Left hindlimb (tissue), 1 donor: ENCODE results near the gene SPSB1.

ENCODE experiments used
- DNase-seq: peaks from one replicate; pipeline ENCODE4 v3.0.0-alpha.2; 2018

The SPSB1 gene

GRCh38 chr1:9397997-9398526 lies 105.4 kb downstream of the SPSB1 start:
- DNase-seq: peak; percentile 78

DNA sequence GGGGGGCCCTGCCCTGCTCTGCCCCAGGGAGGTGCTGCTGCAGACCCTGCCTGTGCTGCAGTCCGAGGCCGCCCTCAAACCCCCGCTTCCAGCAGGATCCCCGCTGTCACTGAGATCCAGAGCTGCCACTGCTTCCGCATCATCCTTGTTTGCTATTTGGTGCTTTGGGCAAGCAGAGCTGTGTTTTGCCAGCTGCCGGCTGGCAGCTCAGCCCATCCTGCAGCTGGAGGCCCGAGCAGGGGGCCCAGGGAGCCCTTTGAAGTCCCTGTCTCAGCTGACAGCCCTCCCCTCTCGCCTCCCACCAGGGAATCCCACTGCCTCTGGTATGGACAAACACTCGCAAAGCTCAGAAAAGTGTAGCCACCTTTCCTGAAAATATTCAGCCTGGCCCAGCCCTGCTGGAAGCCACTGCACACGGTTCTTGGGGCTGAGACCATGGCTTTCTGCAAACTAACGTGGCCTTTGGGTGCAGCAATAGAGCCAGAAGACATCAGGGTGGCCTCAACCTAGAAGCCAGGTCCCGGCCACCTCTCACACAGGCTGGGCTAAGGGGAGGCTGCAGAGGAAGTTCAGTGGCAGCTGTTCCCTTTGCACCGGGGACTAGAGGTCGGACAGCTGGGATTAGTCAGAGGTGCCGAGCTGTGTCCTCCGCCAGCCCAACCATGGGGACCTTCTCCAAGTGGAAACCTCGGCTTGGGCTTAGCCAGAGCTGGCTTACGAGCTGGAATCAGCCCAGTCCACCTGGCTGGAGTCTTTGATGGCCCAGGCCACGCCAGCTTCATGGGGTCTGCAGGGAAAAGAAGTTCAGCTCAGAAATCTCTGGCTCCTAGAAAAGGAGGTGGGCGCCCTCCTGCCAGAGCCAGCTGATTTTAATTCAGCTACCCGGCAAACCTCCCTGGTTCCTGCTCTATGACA lies 107.1 kb downstream of the SPSB1 start:
- DNase-seq: peak; percentile 55

GRCh38 chr1:9400425-9401079 lies 107.9 kb downstream of the SPSB1 start:
- DNase-seq: no peak

DNA sequence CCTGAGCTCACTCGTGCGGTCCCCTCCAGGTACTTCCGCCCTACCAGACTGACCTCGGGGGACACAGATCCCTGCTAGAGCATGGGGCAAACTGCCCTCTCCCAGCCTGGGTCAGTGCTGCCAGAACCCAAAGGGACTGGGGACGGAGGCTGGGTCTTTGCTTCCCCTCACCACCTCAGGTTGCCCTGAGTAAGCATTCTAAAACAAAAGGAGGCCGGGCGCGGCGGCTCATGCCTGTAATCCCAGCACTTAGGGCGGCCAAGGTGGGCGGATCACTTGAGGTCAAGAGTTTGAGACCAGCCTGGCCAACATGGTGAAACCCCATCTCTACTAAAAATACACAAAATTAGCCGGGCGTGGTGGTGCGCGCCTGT lies 108.4 kb downstream of the SPSB1 start:
- no peak for DNase-seq

DNA sequence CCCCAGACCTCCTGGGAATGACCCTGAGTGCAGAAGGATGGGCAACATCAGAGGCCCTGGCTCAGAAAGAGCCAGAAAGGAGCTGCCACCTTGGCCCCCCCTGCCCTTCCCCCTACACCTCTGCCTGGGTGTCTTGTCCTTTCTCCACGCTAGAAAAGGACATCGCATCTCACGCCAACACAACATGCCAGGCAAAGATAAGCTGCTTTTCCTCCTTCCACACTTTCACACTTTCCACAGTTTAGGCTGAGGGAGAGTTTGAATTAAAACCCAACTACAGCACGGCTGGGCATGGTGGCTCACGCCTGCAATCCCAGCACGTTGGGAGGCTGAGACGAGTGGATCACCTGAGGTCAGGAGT lies 109.5 kb downstream of the SPSB1 start:
- DNase-seq: no peak

- DNase-seq: no peak
Measured at GRCh38 chr1:9402717-9403225, 110.1 kb downstream of the SPSB1 start.

GRCh38 chr1:9404117-9404914 lies 111.6 kb downstream of the SPSB1 start:
- DNase-seq: no peak

DNA sequence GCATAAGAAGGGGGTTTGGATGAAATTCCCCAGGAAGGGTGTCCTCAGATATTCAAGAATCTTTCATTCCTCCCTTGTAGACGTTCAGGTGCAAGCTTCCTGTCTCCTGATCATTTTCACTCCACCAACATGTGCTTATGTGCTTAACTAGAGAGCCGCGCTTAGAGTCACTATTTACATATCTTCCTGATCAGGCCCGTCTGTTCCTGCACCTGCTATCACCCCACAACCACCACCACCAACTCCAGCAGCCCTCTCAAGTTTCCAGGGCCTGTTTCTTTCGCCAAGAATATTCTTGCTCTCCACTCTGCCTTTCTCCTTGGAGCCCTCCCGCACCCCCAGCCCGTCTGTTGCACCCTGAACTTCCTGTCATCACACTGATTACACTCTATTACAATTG lies 113.4 kb downstream of the SPSB1 start:
- DNase-seq: no peak

GRCh38 chr1:9410737-9411297 lies 118.1 kb downstream of the SPSB1 start:
- no peak for DNase-seq

DNA sequence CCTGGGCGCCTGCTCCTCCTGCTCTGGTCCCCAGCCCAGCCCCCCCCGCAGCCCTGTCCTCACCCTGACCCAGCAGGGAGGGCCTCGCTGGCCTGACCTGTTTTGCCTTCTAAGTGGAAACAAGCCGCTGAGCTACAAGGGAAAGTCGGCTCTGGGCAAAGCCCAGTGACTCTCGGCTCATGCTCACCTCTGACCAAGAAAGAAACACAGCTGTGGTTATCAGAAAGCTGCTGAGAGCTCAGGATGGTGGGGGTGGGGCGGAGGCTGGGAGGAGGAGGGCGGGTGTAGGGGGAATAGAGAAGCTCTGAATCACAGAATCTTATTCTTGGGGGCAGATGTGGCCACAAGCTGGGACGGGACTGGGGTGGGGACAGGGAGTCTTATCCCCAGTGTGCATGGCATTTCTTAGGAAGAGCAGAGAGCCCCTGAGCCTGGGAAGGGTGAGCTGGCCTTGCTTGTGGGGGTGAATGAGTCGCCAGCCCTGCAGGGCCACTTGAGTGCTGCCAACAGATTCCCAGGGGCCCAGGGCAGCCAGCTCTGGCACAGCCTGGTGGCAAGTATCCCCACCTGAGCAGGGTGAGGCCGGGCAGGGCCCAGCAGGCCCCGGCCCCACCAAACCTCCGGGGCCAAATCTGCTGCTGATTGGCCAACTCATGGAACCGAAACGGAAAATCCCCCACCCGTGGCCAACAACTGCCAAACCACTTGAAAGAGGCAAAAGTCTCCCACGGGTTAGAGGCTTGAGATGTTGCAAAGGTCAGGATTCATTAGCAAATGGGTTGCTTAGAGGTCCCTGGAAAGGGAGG lies 120.6 kb downstream of the SPSB1 start:
- DNase-seq: peak; percentile 59

GRCh38 chr1:9413877-9414213 lies 121.2 kb downstream of the SPSB1 start:
- DNase-seq: peak; percentile 78

DNA sequence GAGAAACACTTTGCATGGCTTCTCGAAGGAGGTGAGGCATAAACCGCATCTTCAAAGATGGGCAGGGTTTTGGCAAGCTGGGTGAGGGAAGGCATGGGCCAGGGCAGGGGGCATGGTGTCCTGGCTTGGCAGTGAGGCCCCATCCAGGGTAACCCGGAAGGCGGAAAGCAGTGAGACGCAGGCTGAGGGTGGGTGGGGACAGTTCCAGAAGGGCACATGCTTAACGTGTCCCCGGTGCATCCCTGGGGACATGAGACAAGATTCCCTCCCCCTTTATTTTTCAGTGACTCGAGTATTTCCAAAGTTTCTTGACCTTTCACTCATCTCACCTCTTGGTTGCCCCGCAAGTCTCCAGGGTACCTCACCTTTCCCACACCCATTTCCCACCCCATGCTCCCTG lies 123.8 kb downstream of the SPSB1 start:
- DNase-seq: no peak

DNA sequence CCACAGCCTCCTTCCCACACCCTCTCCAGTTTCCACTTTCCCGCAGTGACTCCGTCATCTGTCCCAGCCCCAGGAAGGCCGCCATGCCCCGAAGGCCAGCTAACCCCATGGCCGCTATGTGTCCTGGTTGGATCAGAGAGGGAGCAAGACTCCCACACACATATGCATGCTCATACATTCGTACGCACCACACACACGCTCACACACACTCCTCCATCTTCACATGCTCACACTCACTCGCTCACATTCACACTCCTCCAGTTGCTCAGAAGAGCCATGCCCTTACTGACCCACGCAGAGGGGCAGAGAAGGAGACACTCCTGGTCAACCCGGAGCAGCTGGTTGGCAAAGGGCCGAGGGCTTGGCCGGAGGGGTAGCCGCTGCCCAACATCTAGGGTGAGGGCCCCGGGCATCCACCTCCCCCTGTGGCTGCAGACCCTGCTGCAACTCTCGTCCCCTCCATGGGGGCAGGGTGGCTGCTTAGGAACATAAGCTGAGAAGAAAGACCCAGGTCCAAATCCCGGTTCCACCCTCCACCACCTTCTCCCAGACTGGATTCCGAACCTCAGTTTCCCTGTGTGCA lies 124.3 kb downstream of the SPSB1 start:
- no peak for DNase-seq

DNA sequence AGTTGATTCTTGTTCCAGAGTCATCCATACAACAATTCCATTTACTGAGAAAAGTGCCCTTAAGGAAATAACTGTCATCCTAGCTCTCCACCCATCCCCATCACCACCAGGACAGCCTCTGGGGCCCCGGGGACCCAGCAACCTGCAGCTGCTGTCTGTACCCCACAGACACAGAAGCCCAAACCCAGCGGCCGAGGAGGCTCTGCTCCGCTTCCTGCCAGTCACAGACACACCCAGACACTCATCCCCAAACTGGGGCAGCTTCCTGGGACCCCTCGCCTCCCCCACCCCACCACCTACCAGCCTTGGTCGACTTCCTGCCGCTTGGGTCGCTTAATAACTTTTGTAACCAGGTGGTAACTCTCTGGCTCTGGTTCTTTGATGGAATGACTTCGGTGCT lies 125.0 kb downstream of the SPSB1 start:
- no peak for DNase-seq

- DNase-seq: no peak
Measured at GRCh38 chr1:9418851-9419250, 126.2 kb downstream of the SPSB1 start.
